Measurements from ENCODE around the gene PDE6B.

Gene PDE6B

DNA sequence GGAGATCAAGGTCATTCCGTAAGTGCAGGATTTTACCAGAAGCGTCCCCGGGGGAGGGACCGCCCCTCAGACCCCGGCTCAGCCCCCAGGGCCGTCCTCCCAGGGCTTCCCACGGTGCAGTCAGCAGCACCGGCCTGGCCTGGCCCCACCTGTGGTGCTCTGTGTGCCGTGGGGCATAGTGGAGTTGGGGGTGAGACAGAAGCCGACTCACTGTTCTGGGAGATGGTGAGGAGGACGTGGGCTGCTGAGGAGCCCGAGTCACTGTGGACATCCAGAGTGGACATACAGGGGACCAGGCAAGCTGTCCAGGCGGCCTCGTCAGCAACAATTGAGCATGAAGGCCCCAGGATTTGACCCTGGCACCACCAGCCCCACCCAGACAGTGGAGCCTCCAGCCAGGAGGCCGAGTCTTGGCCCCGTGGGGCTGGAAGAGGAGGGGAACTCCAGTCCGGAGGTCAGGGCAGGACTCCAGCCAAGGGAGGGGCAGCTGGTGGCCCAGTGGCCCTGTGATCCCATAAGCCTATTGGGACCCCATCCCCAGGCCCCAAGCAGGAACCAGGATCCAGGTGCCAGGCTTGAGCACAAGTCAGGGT lies 29.6 kb downstream of the PDE6B start:
- DNase-seq (ENCODE audit: insufficient read length, low spot score) = no peak
- FAIRE-seq = no peak

DNA sequence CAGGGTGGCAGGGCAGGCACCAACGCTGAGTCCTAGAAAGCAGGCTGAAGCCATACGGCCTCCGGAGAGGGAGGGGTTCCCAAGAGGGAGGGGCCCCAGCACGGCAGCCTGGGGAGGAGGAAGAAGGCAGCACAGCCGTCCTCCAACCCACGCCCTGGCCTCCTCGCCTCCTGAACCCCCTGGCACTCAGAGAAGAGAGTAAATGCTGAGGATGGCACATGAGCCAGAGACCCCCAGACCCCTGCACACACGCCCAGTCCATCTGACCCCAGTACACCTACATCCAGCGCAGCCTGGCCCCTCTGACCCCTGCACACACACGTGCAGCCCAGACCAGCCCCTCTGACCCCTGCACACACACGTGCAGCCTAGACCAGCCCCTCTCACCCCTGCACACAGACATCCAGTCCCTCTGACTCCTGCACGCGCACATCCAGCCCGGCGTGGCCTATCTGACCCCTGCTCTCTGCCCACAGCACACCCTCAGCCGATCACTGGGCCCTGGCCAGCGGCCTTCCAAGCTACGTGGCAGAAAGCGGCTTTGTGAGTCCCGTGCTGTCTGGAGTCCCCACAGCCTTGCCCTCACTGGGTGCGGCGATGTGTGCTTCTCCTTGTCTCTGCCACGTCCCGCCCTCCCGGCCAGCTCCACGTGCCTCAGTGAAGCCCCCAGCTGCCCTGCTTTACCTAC lies 30.2 kb downstream of the PDE6B start:
- FAIRE-seq (no peak), DNase-seq (ENCODE audit: insufficient read length, low spot score) (no peak)

DNA sequence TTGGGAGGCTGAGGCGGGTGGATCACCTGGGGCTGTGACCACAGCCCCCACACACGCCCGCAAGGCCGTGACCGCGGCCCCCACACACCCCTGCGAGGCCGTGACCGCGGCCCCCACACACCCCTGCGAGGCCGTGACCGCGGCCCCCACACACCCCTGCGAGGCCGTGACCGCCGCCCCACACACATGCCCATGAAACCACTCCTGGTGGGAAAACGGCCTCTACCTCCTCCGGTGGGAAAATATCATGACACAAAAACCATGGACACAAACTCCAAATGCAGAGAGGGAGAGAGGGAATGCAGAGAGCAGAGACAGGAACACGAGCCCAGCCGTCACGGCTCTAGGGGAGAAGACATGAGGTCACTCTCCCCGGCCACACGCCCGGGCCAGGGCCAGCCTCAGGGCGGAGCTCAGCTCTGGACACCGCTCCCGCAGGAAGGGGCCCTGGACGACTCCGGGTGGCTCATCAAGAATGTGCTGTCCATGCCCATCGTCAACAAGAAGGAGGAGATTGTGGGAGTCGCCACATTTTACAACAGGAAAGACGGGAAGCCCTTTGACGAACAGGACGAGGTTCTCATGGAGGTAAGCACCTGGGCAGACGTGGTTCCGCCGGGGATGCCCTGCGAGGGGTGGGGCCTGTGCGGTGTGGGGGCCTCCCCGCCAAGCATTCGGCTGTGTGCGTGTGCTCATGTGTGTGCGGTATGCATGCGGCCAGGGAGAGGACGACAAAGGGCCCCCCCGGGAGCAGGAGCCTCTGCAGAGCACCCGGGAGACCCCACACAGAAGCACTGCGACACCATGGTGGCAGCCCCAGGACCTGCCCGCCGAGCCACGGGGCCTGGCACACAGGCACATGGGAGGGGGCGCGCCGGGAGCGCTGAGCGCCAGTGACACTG lies 31.3 kb downstream of the PDE6B start:
- DNase-seq (ENCODE audit: insufficient read length, low spot score) (no peak), FAIRE-seq (no peak)

DNA sequence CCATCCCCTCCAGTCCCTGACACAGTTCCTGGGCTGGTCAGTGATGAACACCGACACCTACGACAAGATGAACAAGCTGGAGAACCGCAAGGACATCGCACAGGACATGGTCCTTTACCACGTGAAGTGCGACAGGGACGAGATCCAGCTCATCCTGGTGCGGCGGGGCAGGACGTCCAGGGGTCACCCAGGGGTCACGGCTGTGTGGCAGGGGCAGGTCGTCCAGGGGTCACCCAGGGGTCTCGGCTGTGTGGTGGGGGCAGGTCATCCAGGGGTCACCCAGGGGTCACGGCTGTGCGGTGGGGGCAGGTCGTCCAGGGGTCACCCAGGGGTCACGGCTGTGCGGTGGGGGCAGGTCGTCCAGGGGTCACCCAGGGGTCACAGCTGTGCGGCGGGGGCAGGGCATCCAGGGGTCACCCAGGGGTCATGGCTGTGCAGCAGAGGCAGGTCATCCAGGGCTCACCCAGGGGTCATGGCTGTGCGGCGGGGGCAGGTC lies 32.0 kb downstream of the PDE6B start:
- DNase-seq (ENCODE audit: insufficient read length, low spot score) (no peak), FAIRE-seq (no peak)

DNA sequence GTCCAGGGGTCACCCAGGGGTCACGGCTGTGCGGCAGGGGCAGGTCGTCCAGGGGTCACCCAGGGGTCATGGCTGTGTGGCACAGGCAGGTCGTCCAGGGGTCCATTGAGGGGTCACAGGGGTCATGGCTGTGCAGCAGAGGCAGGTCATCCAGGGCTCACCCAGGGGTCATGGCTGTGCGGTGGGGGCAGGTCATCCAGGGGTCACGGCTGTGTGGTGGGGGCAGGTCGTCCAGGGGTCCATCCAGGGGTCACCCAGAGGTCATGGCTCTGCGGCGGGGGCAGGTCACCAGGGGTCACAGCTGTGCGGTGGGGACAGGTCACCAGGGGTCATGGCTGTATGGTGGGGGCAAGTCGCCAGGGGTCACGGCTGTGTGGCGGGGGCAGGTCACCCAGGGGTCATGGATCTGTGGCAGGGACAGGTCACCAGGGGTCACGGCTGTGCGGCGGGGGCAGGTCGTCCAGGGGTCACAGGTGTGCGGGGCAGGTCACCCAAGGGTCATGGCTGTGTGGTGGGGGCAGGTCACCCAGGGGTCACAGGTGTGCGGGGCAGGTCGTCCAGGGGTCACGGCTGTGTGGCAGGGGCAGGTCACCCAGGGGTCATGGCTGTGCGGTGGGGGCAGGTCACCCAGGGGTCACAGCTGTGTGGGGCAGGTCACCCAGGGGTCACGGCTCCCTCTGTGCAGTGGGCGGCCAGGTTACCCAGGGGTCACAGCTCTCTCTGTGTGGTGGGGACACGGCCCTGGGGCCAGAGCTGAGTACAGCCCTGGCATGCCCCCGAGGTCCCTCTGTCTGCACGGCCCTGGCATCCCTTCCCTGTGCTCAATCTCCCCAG lies 32.7 kb downstream of the PDE6B start:
- DNase-seq (ENCODE audit: insufficient read length, low spot score) (no peak), FAIRE-seq (no peak)

DNA sequence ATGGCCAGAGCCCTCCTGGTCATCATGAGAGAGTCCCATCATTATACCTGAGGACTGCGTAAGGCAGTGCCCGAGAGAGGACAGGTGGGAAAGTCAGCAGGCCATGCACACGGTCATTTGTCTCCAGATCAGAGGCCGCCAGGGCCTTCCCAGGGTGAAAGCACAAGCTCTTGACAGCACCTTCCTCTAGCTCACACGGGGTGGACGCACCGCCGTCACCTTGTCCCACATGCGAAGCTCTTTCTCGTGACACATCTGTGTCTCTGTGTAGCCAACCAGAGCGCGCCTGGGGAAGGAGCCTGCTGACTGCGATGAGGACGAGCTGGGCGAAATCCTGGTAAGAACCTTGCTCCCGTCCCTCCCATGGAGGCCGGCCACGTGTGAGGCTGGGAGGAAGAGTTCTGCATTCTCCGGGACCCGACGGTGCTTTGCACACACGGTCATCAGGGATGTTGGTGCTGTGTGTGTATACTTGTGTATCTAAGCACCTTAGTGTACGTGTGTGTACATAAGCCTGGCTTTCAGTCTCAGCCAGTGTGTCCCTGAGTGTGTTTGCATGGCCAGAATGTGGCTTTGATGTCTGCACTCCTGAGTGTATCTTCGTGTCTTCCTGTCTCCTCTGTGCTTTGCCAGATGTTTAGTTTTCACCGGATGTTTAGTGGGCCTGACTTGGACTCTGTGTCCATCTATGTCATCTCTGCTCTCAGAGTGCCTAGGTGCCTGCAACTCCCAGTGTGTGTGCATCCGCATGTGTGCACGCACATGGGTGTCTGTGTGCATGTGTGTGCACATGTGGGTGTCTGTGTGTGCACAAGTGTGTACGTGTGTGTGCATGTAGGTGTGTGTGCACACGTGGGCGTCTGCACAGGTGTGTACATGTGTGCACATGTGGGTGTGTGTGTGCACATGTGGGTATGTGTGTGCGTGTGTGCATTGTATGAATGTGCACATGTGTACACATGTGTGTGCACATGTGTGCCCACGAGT lies 33.6 kb downstream of the PDE6B start:
- FAIRE-seq (peak; percentile 91), DNase-seq (ENCODE audit: insufficient read length, low spot score) (no peak)

DNA sequence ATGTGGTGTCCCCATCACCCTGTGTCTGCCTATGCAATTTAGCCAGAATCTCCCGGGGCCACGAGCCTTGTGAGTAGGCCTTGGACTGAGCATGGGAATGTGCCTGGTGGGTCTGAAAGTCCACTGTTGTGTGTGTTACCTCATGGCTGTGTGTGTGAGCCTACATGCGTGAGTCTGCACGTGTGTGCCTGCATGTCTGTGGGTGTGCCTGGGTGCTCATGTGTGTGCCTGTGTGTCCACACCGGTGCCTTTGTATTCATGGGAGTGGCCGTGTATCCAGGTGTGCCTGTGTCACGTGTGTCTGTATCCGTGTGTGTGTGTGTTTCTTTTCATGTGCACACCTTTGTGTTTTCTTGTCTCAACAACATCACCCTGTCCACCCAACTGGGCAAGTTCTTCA lies 34.5 kb downstream of the PDE6B start:
- DNase-seq (ENCODE audit: insufficient read length, low spot score) (no peak), FAIRE-seq (no peak)

DNA sequence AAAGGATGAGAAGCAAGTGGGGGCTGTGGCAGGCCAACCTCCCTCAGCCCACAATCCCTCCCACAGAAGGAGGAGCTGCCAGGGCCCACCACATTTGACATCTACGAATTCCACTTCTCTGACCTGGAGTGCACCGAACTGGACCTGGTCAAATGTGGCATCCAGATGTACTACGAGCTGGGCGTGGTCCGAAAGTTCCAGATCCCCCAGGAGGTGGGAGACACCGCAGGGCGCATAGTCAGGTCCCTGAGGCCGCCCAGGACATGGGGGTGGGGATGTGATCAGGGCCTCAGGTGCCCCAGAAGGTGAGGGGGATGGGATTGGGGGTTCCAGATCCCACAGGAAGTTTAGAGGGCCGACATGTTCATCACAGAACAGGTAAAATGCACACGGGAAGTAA lies 35.0 kb downstream of the PDE6B start:
- no peak for DNase-seq (ENCODE audit: insufficient read length, low spot score)
- FAIRE-seq = no peak

DNA sequence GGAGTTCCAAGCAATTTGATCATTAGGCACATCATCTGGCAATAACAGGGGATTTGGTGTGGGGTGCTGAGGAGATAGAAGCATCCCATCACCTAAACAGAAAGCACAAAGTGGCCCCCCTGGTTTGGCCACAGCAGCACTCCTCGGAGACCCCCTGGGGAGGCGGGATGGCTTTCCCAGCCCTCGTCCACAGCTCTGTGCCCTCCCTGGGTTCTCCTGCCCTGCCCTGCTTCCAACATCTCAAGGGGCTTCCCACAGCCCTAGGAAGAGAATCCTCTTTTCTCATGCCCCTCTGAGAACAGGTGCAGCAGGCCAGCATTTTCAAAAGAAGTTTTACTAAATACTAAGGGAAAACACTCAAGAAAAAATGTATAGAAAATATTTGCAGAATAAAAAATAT lies 35.9 kb downstream of the PDE6B start:
- no peak for DNase-seq (ENCODE audit: insufficient read length, low spot score)

DNA sequence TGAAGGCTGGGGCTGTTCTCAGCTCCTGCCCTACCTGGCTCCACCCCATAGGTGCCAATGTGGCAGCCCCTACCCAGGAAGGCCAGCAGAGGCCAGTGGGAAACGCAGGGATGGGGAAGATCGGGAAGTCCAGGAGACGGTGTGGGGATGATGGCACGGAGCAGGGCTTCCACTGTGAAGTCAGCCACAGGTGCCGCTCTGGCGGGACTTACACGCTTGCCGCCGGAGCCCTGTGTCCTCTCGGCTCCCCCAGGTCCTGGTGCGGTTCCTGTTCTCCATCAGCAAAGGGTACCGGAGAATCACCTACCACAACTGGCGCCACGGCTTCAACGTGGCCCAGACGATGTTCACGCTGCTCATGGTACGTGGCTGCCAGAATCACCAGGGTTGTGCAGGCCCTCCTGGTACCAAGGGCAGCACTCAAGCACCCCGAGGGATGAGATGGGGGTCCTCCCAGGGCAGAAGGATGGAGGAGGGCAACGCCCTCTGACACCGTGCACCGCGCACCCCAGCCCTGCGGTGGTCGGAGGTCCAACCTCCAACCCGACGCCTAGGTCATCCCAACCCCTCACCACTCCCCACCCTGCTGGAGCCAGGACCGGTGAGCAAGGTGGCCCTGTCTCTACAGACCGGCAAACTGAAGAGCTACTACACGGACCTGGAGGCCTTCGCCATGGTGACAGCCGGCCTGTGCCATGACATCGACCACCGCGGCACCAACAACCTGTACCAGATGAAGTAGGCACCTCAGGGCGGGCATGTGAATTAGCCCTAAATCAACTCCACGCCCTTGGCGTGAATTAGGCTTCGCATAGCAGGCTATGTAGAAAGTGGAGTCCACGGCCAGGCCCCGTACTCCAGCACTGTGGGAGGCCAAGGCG lies 36.7 kb downstream of the PDE6B start:
- FAIRE-seq (no peak), DNase-seq (ENCODE audit: insufficient read length, low spot score) (no peak)

More for the DNA sequence above, 35.9 kb downstream of the PDE6B start:
- FAIRE-seq = no peak

DNA sequence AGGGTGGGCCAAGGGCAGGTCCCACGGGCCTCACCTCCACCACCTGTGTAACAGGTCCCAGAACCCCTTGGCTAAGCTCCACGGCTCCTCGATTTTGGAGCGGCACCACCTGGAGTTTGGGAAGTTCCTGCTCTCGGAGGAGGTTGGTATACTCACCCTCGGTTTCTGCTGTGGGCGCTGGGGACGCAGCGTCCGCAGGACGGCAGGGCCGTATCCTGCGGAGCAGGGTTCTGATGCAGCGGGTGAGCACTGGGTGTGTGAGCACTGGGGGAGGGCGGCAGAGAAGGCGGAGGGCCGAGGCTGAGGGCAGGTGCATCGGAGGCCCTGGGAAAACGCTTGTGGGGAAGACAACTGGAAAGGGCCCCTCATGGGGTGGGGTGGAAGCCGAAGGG lies 37.7 kb downstream of the PDE6B start:
- FAIRE-seq (no peak), DNase-seq (ENCODE audit: insufficient read length, low spot score) (no peak)

DNA sequence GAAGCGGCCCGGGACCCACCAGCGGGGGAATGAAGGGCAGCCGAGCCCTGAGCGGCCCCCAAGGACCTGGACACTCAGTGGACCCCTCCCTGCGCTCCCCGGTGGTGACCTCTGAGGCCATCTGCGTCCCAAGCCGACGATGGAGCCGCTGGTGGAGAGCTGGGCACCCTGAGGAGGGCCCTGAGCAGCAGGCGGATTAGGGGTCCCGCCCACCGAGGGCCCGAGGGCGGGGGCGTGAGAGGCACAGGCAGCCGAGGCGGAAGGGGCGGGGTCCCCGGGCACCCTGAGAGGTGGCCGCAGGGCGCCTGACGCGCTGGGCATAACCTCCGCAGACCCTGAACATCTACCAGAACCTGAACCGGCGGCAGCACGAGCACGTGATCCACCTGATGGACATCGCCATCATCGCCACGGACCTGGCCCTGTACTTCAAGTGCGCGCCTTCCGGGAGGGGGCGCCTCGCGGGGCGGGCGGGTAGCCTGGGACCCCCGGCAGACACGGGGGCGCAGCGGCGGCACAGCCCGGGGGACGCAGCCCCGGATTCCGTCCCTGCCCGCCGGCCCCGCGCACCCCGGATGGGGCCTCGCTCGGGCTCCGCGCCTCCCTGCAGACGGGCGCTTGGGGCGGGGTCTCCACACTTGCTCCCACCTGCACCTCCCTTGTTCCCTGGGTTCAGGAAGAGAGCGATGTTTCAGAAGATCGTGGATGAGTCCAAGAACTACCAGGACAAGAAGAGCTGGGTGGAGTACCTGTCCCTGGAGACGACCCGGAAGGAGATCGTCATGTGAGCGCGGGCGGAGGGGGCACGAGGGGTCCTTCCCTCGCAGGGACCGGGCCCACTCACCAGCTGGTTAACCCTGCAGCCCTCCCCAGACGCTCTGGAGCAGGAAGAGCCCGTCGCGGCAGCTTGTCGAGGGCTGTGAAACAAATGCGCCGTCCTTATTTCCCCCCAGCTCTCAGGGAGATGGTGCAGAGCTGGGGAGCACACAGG lies 38.4 kb downstream of the PDE6B start:
- FAIRE-seq (no peak), DNase-seq (ENCODE audit: insufficient read length, low spot score) (no peak)

DNA sequence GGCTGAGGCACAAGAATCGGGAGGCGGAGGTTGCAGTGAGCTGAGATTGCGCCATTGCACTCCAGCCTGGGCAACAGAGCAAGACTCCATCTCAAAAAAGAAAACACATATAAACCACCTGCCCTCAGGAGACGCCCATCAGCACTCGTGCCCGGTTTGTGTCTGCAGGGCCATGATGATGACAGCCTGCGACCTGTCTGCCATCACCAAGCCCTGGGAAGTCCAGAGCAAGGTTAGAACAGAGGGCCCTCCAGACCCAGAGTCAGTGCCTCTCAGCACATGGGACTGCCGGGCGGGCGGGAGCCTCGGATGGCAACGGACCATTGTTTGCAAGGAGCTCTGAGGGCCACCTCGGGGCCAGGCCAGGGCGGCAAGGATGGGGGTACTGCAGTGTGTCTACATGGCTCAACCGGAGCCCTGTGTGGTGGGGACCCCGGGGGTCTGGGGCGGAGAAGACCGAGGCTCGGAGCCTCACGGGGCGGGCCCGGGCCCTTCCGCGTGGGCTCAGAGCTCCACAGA lies 39.4 kb downstream of the PDE6B start:
- DNase-seq (ENCODE audit: insufficient read length, low spot score) (no peak), FAIRE-seq (no peak)

DNA sequence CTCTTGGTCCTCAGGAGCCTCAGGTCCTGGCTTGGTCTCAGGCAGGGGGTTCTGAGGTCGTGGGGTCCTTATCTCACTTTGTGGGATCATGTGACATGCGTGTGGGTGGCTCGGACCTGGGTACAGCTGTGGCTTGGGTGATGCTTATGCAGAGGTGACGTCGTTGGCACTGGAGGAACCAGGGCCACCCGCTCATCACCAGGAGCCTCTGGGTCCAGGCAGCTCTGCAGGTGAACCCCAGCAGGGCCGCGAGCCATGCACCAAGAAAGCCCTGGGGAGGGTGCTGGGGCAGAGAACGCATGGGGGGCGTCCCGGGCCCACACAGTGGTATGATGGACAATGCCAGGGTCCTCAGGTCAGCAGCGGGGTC lies 40.0 kb downstream of the PDE6B start:
- FAIRE-seq (no peak), DNase-seq (ENCODE audit: insufficient read length, low spot score) (no peak)

DNA sequence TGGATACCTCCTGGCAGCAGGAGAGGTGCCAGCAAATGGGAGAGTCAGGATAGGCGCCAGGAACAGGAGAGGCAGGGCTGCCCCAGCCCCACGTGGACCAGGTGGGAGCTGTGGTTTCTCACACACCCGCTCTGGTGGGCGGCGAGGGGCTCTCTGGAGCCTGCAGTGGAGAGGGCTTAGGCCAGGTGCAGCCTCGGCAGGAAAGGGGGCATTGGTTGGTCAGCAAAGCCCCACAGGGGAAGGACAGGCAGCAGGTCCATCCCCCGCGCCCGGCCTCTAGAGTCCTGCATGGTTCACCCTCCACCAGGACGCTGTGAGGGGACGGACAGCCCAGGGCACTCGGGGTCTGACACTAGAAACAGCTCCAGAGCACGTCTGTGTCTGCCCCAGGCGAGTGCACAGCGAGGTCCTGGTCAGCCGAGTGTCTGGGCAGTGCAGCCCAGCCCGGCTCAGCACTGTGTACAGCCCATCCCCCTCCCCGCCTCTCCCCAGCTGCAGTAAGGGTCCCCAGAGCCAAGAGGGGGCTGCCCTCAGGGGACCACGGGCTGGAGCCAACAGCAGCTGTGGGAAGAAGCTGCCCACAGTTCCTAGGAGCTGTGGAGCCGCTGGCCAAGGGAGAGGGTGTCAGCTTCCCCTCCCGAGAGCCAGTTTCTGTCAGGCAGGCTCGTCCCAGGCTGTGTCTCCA lies 40.5 kb downstream of the PDE6B start:
- DNase-seq (ENCODE audit: insufficient read length, low spot score) (no peak), FAIRE-seq (no peak)

DNA sequence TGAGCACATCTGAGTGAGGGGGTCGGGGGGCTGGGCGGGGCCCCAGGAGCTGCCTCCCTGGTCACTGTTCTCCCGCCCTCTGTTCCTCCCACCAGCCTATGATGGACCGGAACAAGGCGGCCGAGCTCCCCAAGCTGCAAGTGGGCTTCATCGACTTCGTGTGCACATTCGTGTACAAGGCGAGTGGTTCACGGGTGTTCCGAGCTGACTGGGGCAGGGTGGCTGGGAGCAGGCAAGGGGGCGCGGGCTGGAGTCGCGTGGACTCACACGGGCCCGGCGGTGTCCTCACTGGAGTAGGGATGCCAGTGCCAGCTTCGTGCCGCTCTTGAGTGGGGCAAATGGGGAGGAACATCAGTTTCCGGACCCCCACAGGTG lies 41.0 kb downstream of the PDE6B start:
- no peak for DNase-seq (ENCODE audit: insufficient read length, low spot score)
- FAIRE-seq = no peak
